Colon (tissue), 2 donors: ENCODE results near the gene COL9A1.

Experiments used
- FAIRE-seq: peaks from 2 replicates; lab custom pipeline; 2012; peaks lifted over from hg19 to GRCh38; lab: Jason Lieb, UNC
- donor health status: control.
- donor health status: control.

COL9A1 gene

GRCh38 chr6:70171236-70171635 is 131.6 kb downstream of the COL9A1 start:
- FAIRE-seq = no peak

GRCh38 chr6:70168681-70169377 is 134.1 kb downstream of the COL9A1 start:
- no peak for FAIRE-seq
